ENCODE results near the gene EDN3.

GRCh38 chr20:59258221-59258621 lies 42.2 kb upstream of the EDN3 start:
- TF ChIP-seq POLR2A (IDR thresholded peaks at IDR 0.05; ENCODE audit: low read depth, low read length) (no peak), EZH2 (IDR thresholded peaks at IDR 0.05; ENCODE audit: borderline replicate concordance, low read depth, low read length, severe bottlenecking) (no peak), CTCF (IDR thresholded peaks at IDR 0.05; ENCODE audit: extremely low read depth in 1 of 2, insufficient read depth in 1 of 2, low read depth in 1 of 2, low read length in 2 of 2) (no peak), POLR2AphosphoS5 (IDR thresholded peaks at IDR 0.05; ENCODE audit: insufficient read depth, low read depth, low read length) (no peak), MAX (IDR thresholded peaks at IDR 0.05; ENCODE audit: insufficient read depth, insufficient read length) (no peak), GATA2 (IDR thresholded peaks at IDR 0.05; ENCODE audit: insufficient read depth, insufficient read length, low read depth, low read length) (no peak)

All from endothelial cell of umbilical vein (primary cell).